AG08395 (cell line): Measurements from ENCODE around the gene NELFE.
"Not testable (repeated sequence)": the region's sequence is repeated elsewhere in the genome, so short reads cannot be mapped to it uniquely, and the experiment has no call there.

Experiments
- DNase-seq: peaks from one replicate; pipeline ENCODE4 v3.0.0; 2012; ENCODE audit warnings: mixed read lengths, low spot score

Gene NELFE

DNA sequence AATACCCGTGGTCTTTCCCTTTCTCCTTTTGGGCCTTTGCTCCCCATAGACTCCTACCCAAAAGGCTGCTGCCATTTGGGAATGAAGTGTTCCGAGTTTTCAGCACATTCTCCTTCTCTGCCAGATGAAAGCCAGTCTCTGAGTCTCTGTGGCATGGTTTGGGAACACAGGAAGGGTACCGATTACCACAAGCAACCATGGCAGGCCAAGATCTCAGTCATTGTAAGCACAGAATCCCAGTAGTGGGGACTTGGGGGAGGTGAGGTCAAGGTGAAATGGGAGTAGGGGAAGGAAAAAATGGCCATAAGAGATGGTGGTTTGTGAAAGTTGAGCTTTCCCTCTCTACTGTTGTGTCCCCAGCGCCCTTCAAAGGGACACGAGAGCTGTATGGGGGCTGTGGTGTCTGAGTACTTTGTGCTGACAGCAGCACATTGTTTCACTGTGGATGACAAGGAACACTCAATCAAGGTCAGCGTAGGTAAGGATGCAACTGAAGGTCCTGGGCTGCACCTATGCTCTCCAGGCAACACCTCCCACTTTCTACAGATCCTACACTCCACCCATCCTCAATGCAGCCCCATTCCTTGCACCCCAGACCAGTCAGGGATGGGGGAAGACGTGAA lies 8.7 kb downstream of the NELFE start:
- DNase-seq = no peak

DNA sequence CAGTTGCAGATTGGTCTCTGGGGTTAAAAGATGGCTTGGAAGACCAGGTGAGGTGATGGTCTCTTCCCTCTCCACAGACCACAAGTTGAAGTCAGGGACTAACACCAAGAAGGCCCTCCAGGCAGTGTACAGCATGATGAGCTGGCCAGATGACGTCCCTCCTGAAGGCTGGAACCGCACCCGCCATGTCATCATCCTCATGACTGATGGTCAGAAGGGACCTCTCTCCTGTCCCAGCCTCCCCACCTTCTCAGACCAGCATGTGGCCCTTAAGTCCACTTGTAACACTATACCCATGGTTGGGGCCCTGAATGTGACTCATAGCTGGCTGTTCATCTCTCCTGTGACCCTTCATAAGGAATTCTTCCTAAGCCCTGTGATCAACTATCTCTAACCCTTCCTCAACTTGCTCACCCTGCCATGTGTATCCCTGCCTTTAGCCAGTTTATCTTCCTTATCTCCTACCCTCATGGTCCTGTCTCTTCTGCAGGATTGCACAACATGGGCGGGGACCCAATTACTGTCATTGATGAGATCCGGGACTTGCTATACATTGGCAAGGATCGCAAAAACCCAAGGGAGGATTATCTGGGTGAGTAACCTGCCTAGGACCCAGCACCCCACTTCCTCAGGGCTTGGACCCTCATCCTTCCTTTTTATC lies 9.9 kb downstream of the NELFE start:
- peak; percentile 4 for DNase-seq

DNA sequence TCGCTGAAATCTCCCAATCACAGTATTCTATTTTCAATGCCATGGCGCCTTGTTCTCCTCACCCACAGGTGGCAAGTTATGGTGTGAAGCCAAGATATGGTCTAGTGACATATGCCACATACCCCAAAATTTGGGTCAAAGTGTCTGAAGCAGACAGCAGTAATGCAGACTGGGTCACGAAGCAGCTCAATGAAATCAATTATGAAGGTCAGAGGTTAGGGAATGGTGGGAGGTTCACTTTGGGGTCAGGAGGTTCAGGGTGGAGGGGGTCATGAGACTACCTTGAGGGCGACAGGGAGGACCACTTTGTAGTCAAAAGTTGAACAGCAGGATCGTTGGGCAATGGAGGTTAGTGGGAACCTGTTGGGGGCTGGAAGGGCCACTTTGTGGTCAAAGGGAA lies 10.5 kb downstream of the NELFE start:
- no peak for DNase-seq

DNA sequence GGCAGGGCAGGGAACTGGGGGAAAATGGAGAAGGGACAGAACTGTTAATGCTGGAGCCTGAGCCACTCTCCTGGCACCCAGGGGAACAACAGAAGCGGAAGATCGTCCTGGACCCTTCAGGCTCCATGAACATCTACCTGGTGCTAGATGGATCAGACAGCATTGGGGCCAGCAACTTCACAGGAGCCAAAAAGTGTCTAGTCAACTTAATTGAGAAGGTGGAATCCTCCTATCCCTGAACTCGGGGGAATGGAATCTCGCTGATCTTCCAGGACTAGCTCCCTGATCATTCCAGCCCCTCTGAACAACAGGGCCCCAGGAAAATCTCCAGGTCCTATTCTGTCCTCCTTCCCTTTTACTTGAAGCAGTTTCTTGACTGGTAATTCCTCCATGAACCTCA lies 10.9 kb downstream of the NELFE start:
- DNase-seq = no peak

DNA sequence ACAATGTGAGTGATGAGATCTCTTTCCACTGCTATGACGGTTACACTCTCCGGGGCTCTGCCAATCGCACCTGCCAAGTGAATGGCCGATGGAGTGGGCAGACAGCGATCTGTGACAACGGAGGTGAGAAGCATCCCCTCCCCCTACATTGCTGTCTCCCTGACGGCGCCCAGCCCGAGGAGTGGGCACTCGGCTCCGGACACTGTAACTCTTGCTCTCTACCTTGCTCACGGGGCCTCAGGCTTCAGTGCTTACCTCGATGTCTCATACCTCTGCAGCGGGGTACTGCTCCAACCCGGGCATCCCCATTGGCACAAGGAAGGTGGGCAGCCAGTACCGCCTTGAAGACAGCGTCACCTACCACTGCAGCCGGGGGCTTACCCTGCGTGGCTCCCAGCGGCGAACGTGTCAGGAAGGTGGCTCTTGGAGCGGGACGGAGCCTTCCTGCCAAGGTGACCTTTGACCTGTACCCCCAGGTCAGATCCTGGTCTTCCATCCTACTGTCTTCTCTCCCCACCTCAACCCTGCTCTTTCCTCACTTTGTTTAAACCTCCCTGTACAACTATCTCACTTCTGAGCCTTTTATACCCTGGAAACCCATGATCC lies 11.6 kb downstream of the NELFE start:
- no peak for DNase-seq

DNA sequence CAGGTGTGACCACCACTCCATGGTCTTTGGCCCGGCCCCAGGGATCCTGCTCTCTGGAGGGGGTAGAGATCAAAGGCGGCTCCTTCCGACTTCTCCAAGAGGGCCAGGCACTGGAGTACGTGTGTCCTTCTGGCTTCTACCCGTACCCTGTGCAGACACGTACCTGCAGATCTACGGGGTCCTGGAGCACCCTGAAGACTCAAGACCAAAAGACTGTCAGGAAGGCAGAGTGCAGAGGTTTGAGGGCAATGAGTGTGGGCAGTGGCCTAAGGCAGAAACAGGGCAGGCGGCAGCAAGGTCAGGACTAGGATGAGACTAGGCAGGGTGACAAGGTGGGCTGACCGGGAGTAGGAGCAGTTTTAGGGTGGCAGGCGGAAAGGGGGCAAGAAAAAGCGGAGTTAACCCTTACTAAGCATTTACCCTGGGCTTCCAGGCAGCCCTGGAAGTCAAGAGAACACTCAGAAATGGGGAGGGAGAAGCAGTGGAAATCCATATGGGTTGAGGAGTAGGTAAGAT lies 12.3 kb downstream of the NELFE start:
- no peak for DNase-seq

DNA sequence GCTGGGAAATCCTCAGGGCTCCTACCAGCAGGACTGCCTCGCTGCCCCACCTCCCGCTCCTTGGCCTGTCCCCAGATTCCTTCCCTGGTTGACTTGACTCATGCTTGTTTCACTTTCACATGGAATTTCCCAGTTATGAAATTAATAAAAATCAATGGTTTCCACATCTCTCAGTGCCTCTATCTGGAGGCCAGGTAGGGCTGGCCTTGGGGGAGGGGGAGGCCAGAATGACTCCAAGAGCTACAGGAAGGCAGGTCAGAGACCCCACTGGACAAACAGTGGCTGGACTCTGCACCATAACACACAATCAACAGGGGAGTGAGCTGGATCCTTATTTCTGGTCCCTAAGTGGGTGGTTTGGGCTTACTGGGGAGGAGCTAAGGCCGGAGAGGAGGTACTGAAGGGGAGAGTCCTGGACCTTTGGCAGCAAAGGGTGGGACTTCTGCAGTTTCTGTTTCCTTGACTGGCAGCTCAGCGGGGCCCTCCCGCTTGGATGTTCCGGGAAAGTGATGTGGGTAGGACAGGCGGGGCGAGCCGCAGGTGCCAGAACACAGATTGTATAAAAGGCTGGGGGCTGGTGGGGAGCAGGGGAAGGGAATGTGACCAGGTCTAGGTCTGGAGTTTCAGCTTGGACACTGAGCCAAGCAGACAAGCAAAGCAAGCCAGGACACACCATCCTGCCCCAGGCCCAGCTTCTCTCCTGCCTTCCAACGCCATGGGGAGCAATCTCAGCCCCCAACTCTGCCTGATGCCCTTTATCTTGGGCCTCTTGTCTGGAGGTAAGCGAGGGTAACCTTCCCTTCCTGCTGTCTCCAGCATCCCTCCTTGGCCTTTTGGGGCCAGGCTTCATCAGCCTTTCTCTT lies 13.0 kb downstream of the NELFE start, which contains the start of gene CFB:
CFB (plus strand) TSS at position 589 of the 863 bp plus-strand sequence; CDS start at position 716, 127 bp downstream.
- DNase-seq = peak; percentile 93

DNA sequence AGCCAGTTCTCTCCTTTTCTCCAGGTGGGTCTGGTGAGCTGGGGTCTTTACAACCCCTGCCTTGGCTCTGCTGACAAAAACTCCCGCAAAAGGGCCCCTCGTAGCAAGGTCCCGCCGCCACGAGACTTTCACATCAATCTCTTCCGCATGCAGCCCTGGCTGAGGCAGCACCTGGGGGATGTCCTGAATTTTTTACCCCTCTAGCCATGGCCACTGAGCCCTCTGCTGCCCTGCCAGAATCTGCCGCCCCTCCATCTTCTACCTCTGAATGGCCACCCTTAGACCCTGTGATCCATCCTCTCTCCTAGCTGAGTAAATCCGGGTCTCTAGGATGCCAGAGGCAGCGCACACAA lies 13.6 kb downstream of the NELFE start:
- DNase-seq = no peak

DNA sequence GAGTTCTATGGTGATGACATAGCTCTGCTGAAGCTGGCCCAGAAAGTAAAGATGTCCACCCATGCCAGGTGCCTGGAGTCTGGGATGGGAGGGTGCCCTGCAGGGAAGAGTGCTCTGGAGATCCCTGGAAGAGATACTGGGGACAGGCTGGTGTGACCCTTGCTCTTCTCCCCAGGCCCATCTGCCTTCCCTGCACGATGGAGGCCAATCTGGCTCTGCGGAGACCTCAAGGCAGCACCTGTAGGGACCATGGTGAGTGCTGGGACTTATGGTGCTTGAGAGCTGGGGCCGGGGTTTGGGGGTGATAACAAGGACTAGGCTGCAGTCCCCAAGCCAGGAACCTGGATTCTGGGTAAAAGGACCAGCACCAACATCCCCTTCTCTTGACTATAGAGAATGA lies 15.0 kb downstream of the NELFE start:
- DNase-seq = no peak

DNA sequence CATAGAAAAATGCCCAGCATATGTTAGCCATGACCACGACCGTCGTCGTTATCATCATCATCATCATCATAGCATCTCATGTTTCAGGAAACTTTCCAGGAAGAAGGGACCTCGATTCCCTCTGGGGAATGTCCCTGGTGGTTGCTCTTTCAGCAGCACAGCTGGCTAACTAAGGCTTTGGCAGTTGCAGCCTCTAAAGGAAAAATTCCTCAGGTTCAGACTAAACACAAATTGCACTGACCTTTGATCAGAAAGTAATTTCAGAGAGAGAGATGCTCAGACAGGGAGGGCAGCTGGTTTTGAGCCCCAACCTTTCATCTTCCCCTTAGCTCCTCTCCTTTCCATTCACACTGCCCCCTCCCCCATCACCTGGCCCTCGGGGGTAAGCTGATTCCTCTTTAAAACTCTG lies 18.5 kb downstream of the NELFE start:
- DNase-seq = peak; percentile 29

DNA sequence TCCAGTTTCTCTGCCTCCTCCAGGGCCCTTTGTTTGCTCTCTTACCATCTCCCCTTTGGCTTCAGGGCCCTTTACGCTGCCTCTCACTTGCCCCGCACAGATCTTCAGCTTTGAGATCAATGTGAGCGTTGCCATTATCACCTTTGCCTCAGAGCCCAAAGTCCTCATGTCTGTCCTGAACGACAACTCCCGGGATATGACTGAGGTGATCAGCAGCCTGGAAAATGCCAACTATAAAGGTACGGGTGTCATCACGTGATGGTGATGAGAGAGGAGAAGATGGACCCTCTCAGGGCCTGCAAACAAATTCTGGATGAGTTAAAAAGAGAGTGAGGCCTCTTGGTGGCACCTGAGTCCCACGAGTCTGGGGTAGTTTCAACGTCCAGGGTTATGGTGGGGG lies 22.9 kb downstream of the NELFE start:
- DNase-seq = no peak

DNA sequence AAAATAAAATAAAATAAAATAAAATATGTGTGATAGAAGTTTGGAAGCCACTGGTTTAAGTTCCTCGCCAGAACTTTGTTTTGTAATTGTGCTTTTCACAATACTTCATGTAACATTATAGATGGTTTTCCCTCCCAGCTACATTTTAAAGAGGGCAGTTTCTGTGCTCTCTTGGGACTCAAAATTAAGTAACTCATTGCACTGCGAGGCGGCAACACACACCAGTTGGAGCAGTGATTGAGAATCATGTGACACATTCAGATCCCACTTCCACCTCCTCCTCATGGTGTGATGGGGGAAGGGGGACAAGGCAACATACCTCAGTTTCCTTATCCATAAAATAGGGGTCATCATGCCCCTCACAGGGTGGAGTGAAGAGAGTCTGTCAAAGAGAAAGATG lies 23.8 kb downstream of the NELFE start:
- DNase-seq = no peak

DNA sequence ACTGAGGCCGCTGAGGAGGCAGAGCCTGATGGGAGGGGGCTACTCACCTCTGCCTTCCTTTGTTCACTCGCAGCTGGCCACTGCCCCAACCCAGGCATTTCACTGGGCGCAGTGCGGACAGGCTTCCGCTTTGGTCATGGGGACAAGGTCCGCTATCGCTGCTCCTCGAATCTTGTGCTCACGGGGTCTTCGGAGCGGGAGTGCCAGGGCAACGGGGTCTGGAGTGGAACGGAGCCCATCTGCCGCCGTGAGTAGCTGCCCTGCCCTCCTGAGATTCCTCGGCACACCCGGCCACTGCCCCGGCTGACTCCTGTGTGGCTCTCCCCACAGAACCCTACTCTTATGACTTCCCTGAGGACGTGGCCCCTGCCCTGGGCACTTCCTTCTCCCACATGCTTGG lies 25.2 kb downstream of the NELFE start:
- no peak for DNase-seq

DNA sequence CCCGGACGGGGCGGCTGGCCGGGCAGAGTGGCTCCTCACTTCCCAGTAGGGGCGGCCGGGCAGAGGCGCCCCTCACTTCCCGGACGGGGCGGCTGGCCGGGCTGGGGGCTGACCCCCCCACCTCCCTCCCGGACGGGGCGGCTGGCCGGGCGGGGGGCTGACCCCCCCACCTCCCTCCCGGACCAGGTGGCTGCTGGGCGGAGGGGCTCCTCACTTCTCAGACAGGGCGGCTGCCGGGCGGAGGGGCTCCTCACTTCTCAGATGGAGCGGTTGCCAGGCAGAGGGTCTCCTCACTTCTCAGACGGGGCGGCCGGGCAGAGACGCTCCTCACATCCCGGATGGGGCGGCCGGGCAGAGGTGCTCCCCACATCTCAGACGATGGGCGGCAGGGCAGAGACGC lies 26.6 kb downstream of the NELFE start:
- not testable (repeated sequence) for DNase-seq

DNA sequence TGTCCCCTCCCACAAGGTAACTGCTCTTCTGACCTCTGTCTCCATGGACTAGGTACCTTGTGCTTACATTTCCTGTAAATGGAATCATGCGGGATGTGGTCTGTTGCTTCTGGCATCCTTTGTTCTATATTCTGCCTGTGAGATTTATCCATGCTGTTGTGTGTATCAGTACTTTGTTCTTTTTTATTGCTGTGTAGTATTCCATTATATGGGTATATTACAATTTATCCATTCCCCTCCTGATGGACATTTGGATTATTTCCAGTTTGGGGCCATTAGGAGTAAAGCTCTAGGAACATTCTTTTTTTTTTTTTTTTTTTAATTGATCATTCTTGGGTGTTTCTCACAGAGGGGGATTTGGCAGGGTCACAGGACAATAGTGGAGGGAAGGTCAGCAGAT lies 27.8 kb downstream of the NELFE start:
- DNase-seq = no peak

DNA sequence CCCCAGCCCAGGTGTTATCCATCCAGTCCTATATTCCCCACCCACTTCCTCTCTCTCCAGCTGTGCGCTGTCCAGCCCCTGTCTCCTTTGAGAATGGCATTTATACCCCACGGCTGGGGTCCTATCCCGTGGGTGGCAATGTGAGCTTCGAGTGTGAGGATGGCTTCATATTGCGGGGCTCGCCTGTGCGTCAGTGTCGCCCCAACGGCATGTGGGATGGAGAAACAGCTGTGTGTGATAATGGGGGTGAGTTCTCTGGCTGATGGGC lies 30.2 kb downstream of the NELFE start:
- DNase-seq = no peak

DNA sequence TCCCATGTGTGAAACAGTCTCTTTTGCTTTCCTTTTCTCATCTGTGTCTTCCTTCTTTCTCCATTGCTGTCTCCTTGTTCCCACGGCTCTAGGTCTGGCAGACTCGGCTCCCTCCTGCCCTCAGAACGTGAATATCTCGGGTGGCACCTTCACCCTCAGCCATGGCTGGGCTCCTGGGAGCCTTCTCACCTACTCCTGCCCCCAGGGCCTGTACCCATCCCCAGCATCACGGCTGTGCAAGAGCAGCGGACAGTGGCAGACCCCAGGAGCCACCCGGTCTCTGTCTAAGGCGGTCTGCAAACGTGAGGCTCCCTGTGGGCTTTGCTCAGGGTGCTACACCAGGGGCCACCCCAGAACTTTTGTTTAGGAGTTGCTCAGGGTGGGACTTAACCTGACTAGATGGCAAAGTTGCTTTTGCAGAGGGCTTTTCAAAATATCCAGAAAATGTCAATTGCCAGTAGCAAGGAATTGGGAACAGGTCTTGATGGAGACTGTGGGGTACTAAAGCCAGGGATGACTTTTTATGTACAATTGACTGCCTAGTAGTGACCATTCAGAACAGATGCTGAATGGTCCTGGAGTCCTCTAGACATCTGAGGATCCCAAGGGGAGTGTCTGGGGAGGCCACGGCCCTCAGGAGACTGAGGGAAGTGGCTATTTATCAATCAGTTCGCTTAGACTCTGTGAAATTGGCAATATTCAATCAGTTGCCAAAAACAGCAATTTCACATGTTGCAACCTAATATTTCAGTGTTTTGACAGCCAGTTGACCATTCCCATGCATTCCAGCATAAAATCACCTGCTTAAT lies 30.7 kb downstream of the NELFE start:
- DNase-seq = no peak

DNA sequence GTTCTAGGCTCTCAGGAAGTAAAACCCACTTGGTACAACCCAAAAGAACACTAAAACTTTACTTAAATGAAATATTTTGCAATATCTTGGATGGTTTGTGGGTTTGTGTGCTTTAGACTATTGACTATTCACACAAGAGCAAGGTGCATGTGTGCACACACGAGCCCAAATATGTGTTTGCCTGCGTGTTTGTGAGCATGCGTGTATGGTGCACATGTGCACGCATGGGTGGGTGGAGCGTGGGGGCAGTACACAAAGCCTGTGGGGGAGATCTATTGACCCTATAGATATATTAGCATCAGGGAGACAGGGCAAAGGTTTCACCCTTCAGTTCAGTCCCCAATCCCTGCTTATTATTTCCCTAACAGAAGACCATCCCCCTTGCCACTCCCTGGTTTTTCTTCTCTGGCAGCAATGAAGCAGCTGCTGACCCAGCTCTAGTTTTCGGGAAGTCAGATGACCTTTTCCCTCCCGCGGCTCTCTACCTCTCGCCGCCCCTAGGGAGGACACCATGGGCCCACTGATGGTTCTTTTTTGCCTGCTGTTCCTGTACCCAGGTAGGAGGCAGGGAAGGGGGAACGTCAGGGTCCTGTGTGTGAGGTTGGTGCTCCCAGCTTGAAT lies 31.4 kb downstream of the NELFE start, which contains the start of gene C2:
C2 (plus strand) TSS at position 476 of the 621 bp plus-strand sequence; CDS start at position 512, 36 bp downstream.
- no peak for DNase-seq

DNA sequence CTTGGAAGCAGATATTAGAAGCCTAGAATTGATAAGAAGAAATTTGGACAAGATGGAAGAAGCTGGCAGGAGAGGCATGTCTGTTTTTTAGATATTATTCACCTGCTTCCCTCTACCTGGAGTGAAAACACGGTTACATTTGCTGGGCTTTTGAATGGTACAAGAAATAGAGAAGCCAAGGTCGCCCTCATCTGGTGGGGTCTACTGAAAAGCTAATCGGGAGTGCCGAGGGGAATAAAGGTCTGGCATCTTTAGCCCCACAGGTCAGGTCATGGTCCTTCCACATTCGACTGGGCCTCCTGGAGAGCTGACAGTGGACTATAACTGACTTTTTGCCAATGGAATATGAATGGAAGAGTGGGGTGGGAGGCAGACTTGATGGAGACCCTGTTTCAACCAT lies 35.8 kb downstream of the NELFE start:
- DNase-seq = no peak

DNA sequence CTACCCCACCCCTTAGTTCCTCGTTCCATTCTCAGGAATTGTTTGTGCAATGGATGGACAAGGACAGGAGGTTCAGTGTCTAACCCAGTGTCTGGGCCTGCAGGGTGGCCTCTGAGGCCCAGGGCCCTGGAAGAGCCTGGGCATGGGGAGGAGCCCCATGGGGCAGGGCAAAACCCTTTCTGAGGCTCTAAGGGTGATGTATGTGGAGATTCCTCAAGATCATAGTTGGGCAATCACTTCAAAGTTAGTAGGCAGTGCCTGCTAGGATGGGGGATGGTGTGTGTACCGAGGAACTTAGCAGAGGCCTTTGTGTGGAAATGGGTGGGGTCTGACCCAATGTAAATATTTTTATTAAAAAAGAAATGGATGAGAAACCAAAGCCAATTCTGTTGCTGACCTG lies 38.0 kb downstream of the NELFE start:
- DNase-seq = no peak

DNA sequence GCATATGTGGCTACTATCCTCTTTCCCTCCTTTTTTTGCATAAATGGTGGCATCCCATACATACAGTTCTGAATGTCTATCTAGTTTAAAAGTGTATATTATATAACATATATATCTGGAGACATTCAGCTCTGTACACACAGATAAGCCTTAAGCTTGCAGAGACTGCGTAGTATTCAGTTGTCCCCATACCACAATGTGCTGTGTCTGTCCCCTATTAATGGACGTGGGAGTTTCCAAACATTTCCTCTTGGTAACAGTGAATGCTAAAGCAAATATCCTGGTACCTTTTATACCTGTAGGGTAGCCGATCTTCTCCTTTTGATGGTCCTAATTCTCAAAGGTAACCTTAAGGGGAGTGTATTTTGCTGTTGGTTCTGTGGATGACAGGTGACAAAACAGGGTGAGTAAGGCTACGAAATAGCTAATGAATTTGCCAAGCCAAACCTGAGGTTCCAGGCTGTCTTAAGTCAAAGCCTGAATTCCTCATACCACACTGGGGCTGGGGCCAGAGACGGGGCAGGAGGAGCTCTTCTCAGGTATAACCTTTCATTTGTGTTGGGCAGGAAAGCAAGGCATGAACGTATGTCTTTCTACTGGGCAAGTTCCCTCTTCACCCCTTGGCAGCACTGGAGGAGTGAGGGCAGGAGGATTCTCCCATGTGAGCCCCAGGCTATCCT lies 39.0 kb downstream of the NELFE start:
- no peak for DNase-seq
